Endothelial cell of umbilical vein (primary cell): ENCODE results near the gene RYR2.

ENCODE experiments used
- CTCF ChIP-seq, 2 donors: IDR thresholded peaks; 1 replicate in 1 of 2; 2 replicates in 1 of 2; pipeline ENCODE4 v1.5.1; 2011; ENCODE audit warnings: low read length in 2 of 2, mild to moderate bottlenecking in 2 of 2, moderate library complexity in 2 of 2, control low read depth in 1 of 2, inconsistent platforms in 1 of 2, low read depth in 1 of 2; ENCODE audit not compliant: insufficient read depth in 1 of 2; ENCODE audit errors: extremely low read depth in 1 of 2
- EZH2 ChIP-seq: IDR thresholded peaks from 2 replicates; pipeline ENCODE4 v1.6.1; 2012; ENCODE audit warnings: borderline replicate concordance, low read depth, mild to moderate bottlenecking, moderate library complexity, low read length, inconsistent platforms; ENCODE audit not compliant: severe bottlenecking
- FOS ChIP-seq: IDR thresholded peaks from 2 replicates; pipeline ENCODE4 v1.6.1; 2011; ENCODE audit warnings: mild to moderate bottlenecking, low read length, moderate library complexity, borderline replicate concordance; ENCODE audit not compliant: insufficient read depth
- GATA2 ChIP-seq: IDR thresholded peaks from 2 replicates; pipeline ENCODE4 v1.7.0; 2011; ENCODE audit warnings: low read depth, mild to moderate bottlenecking, moderate library complexity, mixed read lengths, low read length; ENCODE audit not compliant: insufficient read length, insufficient read depth
- JUN ChIP-seq: IDR thresholded peaks from 2 replicates; pipeline ENCODE4 v1.6.1; 2011; ENCODE audit warnings: borderline replicate concordance, low read depth; ENCODE audit not compliant: insufficient read length, insufficient read depth
- POLR2A ChIP-seq: IDR thresholded peaks from 2 replicates; pipeline ENCODE4 v1.6.1; 2012; ENCODE audit warnings: low read depth, mild to moderate bottlenecking, control low read depth, low read length
- POLR2AphosphoS5 ChIP-seq: IDR thresholded peaks from 2 replicates; pipeline ENCODE4 v1.6.1; 2012; ENCODE audit warnings: low read depth, mild to moderate bottlenecking, control low read depth, low read length, moderate library complexity; ENCODE audit not compliant: insufficient read depth

- TF ChIP-seq CTCF (IDR thresholded peaks at IDR 0.05; ENCODE audit: extremely low read depth in 1 of 2, insufficient read depth in 1 of 2, low read depth in 1 of 2, low read length in 2 of 2) (no peak), POLR2AphosphoS5 (no peak), GATA2 (no peak), FOS (no peak), POLR2A (no peak), EZH2 (no peak), JUN (no peak)
These were observed 527.0 kb downstream of the RYR2 start for GRCh38 chr1:237568955-237569354.
